ENCODE results near the gene OSBP2.

OSBP2 gene

DNA sequence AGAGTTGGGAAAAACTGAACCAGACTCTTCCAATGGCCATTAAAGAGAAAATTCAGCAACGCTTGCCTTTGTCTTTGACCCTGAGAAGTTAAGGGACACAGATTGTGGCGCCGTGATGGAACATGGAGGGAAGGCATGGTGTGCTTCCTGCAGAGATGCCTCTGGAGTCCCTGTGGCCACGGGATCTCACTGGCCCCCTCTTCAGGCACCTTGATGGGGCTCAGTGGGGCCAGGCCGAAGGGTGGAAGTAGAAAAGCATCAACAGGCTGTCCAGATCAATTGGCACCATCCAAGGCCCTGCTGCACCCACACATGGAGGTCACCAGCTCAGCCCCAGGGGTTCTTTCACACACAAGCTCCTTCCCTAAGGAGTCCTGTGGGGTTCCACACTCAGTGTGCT is 231.0 kb downstream of the OSBP2 start:
- no peaks in the 10 kb centered on the region; the same call in 1 of the 2 replicates for H3K4me1 ChIP-seq
- TF ChIP-seq, protein P1, sequence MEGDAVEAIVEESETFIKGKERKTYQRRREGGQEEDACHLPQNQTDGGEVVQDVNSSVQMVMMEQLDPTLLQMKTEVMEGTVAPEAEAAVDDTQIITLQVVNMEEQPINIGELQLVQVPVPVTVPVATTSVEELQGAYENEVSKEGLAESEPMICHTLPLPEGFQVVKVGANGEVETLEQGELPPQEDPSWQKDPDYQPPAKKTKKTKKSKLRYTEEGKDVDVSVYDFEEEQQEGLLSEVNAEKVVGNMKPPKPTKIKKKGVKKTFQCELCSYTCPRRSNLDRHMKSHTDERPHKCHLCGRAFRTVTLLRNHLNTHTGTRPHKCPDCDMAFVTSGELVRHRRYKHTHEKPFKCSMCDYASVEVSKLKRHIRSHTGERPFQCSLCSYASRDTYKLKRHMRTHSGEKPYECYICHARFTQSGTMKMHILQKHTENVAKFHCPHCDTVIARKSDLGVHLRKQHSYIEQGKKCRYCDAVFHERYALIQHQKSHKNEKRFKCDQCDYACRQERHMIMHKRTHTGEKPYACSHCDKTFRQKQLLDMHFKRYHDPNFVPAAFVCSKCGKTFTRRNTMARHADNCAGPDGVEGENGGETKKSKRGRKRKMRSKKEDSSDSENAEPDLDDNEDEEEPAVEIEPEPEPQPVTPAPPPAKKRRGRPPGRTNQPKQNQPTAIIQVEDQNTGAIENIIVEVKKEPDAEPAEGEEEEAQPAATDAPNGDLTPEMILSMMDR (IDR thresholded peaks at IDR 0.05; ENCODE audit: low read depth, low read length): no peak
- H3K9me3 ChIP-seq: no peaks in the 10 kb centered on the region
- H3K36me3 ChIP-seq: peaks cover 51% of the 10 kb centered on the region
- no peak for DNase-seq
- H3K4me3 ChIP-seq (ENCODE audit: low read depth, low read length): no peak overlapping the region
- peaks cover 8% of the 10 kb centered on the region for H3K27me3 ChIP-seq

- no peak overlapping the region for H3K4me3 ChIP-seq (ENCODE audit: low read depth, low read length)
- H3K27me3 ChIP-seq: no peaks in the 10 kb centered on the region
- TF ChIP-seq, protein P1 (IDR thresholded peaks at IDR 0.05; ENCODE audit: low read depth, low read length): no peak
- H3K9me3 ChIP-seq: no peaks in the 10 kb centered on the region
- H3K4me1 ChIP-seq: no peaks in the 10 kb centered on the region
- H3K36me3 ChIP-seq: peaks cover 61% of the 10 kb centered on the region
- DNase-seq: no peak
Measured at GRCh38 chr22:30926706-30927105, 232.0 kb downstream of the OSBP2 start.

- H3K36me3 ChIP-seq: peaks cover 72% of the 10 kb centered on the region
Measured at GRCh38 chr22:30927806-30928205, 233.1 kb downstream of the OSBP2 start.

GRCh38 chr22:30928401-30928800 is 233.7 kb downstream of the OSBP2 start:
- TF ChIP-seq, protein P1 (IDR thresholded peaks at IDR 0.05; ENCODE audit: low read depth, low read length): no peak
- no peaks in the 10 kb centered on the region for H3K9me3 ChIP-seq
- H3K27me3 ChIP-seq: no peaks in the 10 kb centered on the region
- peaks cover 78% of the 10 kb centered on the region for H3K36me3 ChIP-seq
- DNase-seq: no peak
- H3K4me1 ChIP-seq: no peaks in the 10 kb centered on the region
- no peak overlapping the region for H3K4me3 ChIP-seq (ENCODE audit: low read depth, low read length)

More at GRCh38 chr22:30927806-30928205, 233.1 kb downstream of the OSBP2 start:
- no peak overlapping the region for H3K4me3 ChIP-seq (ENCODE audit: low read depth, low read length)
- H3K27me3 ChIP-seq: no peaks in the 10 kb centered on the region
- H3K4me1 ChIP-seq: no peaks in the 10 kb centered on the region
- no peaks in the 10 kb centered on the region for H3K9me3 ChIP-seq
- TF ChIP-seq, protein P1 (IDR thresholded peaks at IDR 0.05; ENCODE audit: low read depth, low read length): no peak
- DNase-seq: no peak

GRCh38 chr22:30930228-30930627 is 235.6 kb downstream of the OSBP2 start:
- Histone ChIP-seq H3K4me3 (ENCODE audit: low read depth, low read length) (no peak overlapping the region), H3K36me3 (peaks cover 94% of the 10 kb centered on the region), H3K27me3 (no peaks in the 10 kb centered on the region), H3K9me3 (no peaks in the 10 kb centered on the region), H3K4me1 (no peaks in the 10 kb centered on the region)
- TF ChIP-seq, protein P1 (IDR thresholded peaks at IDR 0.05; ENCODE audit: low read depth, low read length): no peak
- no peak for DNase-seq

DNA sequence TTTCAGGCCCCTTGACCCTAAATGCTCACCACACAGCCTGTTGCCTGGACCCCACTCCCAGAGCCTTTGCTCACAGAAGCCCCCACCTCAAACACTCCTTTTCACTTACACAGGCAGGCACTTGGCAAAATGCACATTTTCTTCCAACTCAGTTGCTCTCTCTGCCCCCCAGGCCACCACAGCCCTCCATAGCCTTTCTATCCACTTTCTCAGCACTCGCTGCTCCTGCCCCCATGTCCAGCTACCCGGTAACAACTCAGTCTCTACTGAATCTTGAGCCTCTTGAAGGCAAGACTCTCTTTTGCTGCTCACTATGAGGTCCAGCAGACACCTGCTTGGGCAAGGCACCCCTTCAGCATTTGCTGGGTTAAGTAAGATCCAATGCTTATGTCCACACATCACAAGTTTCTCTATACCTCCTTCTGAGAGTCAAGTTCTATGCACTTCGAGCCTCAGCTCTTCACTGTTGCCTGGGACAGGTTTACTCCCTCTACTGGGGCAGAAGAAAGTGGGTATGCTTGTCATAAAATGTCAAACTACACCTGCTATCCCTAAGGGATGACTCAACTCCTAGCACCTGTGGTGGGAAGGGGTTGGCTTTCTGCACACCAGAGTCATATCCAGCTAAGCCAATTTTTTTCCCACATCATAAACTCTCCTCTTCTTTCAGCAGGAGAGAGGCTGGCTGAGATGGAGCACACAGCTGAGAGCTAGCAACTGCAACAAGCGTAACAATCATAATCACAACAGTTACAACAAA is 237.0 kb downstream of the OSBP2 start:
- H3K36me3 ChIP-seq: peaks cover 98% of the 10 kb centered on the region
- no peaks in the 10 kb centered on the region for H3K27me3 ChIP-seq
- TF ChIP-seq, protein P1 (IDR thresholded peaks at IDR 0.05; ENCODE audit: low read depth, low read length): no peak
- no peaks in the 10 kb centered on the region for H3K4me1 ChIP-seq
- H3K4me3 ChIP-seq (ENCODE audit: low read depth, low read length): no peak overlapping the region
- no peak for DNase-seq
- no peaks in the 10 kb centered on the region for H3K9me3 ChIP-seq
